Lower leg skin (tissue), 4 donors: Measurements from ENCODE around the gene ATF7IP2. TPM values are rescaled to one million over a fixed set of nuclear protein-coding genes. Genes with fewer than 3 reads are reported as not detected.

ENCODE experiments used
- DNase-seq, 2 donors: peaks; one replicate each; pipeline ENCODE4 v3.0.0-alpha.2; 2019; ENCODE audit warnings: low spot score in 2 of 2
- H3K4me3 ChIP-seq: fragments of 200-600 bp; sonication (generic); 2 replicates; pipeline ENCODE4 v1.5.1; 2017; ENCODE audit warnings: mild to moderate bottlenecking, low read depth; ENCODE audit not compliant: poor library complexity, severe bottlenecking
- POLR2A ChIP-seq, 2 donors: fragments of 450-650 bp; IDR thresholded peaks; one replicate each; pipeline ENCODE4 v1.6.1; 2016 to 2017; ENCODE audit warnings: antibody characterized with exemption in 2 of 2, mild to moderate bottlenecking in 1 of 2, moderate library complexity in 1 of 2
- WGBS, 2 donors: methylation state at CpG; one replicate each; pipeline ENCODE4 v1.1.5; 2018; 5-methylcytosine and 5-hydroxymethylcytosine counted together
- intact Hi-C: fragments of 100-400 bp; cut with DNase I; formaldehyde crosslinking; loops from one replicate; pipeline ENCODE4 v1.15.0; 2023; ENCODE audit warnings: low total_unique reads
- total RNA-seq, 4 donors: library from RNA; depleted of rRNA; stranded (reverse); fragments of >200 nt; gene quantifications; one replicate each; pipeline ENCODE4 v1.1.0, GENCODE V29; 2016
- TF ChIP-seq, protein P1 (sequence below), 3 donors: fragments of 450-650 bp; IDR thresholded peaks; one replicate each; pipeline ENCODE4 v1.5.1; 2016; ENCODE audit warnings: antibody characterized with exemption in 3 of 3, mild to moderate bottlenecking in 3 of 3, moderate library complexity in 2 of 3

The ATF7IP2 gene
- total RNA-seq, 4 donors from 2014 or later = 2.4 to 7.3 (median 3.4) TPM

DNA sequence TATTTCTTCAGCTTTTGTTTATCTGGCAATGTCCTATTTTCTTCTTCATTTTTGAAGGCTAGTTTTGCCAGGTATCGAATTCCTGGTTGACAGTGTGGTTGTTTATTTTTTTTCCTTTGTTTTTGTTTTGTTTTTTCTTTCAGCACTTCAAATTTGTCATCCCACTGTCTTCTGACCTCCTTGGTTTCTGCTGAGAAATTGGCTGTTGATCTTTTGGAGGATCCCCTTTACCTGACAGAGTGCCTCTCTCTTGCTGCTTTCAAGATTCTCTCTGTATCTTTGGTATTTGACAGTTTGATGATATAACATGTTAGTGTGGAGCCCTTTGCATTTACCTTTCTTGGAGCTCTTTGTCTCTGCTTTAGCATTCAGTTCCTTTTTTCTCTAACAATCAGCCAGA lies 9.6 kb upstream of the ATF7IP2 start:
- intact Hi-C loops = no loop called here
- TF ChIP-seq, protein P1, sequence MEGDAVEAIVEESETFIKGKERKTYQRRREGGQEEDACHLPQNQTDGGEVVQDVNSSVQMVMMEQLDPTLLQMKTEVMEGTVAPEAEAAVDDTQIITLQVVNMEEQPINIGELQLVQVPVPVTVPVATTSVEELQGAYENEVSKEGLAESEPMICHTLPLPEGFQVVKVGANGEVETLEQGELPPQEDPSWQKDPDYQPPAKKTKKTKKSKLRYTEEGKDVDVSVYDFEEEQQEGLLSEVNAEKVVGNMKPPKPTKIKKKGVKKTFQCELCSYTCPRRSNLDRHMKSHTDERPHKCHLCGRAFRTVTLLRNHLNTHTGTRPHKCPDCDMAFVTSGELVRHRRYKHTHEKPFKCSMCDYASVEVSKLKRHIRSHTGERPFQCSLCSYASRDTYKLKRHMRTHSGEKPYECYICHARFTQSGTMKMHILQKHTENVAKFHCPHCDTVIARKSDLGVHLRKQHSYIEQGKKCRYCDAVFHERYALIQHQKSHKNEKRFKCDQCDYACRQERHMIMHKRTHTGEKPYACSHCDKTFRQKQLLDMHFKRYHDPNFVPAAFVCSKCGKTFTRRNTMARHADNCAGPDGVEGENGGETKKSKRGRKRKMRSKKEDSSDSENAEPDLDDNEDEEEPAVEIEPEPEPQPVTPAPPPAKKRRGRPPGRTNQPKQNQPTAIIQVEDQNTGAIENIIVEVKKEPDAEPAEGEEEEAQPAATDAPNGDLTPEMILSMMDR (IDR thresholded peaks at IDR 0.05) = no peak
- no peak for TF ChIP-seq POLR2A (IDR thresholded peaks at IDR 0.05)
- no peak overlapping the region for H3K4me3 ChIP-seq

DNA sequence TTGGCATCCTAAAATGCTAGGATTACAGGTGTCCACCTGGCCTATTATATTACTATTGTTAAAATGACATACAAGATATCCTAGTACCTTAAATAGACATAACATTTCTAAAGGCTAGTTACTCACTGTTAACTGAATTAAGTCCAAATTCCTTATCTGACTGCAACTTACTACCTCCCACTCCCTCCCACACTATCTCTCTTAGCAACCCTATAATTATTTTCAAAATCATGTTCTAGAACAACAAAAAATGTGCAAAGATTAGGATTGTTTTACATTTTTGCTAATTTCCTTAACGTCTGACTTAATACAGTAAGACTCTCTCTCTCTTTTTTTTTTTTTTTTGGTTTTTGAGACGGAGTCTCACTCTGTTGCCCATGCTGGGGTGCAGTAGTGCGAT lies 2.2 kb upstream of the ATF7IP2 start:
- no peak for DNase-seq
- TF ChIP-seq, protein P1 (IDR thresholded peaks at IDR 0.05) = no peak
- intact Hi-C loops = no loop called here
- 71 to 80% methylated on average over 3 of the region's 3 CpGs for WGBS, 2 donors
- H3K4me3 ChIP-seq = no peak overlapping the region

More for the DNA sequence above, 9.6 kb upstream of the ATF7IP2 start:
- no peak for DNase-seq
- 94 to 100% methylated on average over 1 of the region's 1 CpG for WGBS, 2 donors

DNA sequence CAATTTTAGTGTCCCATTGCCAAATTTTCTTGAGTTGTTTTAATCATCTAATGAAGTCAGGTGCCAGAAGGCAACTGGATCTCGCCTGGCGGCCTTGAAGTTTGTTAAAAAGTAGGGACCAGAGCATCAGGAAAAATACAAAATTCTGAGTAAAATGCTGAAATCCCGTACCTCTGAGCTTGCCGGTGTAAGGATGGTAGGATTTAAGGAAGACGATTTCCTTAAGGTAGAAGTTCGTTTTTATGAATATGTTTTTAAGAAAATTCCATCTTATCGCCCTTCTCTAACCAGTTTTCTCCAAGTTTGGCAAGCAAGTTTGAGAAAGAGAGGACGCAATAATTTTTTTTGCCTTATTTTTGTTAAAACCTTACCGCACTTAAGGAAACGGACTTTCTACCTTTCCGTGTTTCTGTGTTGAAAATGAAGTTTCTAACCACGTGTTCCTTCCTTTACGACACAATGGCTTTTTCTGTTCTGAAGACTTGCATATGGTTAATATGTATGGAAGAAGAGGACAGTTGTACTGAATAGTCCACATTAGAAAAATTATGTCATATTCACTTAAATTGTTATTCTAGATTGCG lies 748 bp downstream of the ATF7IP2 start:
- peak overlapping the region; percentile 28 for H3K4me3 ChIP-seq
- TF ChIP-seq, protein P1 (IDR thresholded peaks at IDR 0.05) = no peak
- TF ChIP-seq POLR2A (IDR thresholded peaks at IDR 0.05) = no peak
- WGBS, 2 donors = 8 to 15% methylated on average over 14 of the region's 14 CpGs
- DNase-seq = no peak
- intact Hi-C loops = no loop called here

DNA sequence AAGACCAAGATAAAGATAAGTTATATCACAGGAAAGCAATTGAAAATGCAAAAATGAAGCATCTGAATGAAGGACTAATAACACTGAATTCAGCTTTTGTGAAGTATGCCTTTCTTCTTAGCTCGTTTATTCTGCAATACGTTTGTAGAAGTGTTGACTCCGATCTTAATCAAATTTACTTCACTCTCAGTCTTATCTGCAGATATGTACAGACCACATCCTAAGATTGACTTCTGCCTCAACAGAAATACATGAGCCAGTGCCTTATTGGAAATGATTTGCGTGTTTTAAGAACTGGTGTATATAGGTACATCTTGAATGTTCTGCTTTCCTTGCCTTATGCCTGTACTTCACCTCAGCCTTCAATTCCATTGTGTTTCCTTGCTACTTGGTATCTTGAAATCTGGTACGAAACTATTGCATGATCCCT lies 1.3 kb downstream of the ATF7IP2 start:
- DNase-seq = no peak
- WGBS, 2 donors = 79 to 84% methylated on average over 5 of the region's 5 CpGs
- H3K4me3 ChIP-seq = no peak overlapping the region
- TF ChIP-seq, protein P1 (IDR thresholded peaks at IDR 0.05) = no peak
- TF ChIP-seq POLR2A (IDR thresholded peaks at IDR 0.05) = no peak
- intact Hi-C loops = no loop called here

DNA sequence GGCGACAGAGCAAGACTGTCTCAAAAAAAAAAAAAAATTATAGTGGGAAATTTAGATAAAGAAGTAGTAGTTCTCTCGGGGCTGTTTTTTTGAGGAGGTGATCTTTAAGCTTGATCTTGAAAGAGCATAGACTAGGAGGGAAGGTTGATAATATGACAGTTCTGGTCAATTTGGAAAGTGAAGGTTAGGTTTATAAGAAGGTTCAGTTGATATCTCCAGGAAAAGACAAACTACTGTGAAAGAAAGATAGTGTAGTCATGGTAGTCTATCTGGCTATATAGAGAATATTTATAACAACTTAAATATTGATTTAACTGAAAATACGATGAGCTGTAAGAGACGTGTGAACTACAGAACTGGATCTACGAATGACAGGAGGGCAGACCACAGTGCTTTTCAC lies 3.1 kb downstream of the ATF7IP2 start:
- no peak overlapping the region for H3K4me3 ChIP-seq
- intact Hi-C loops = no loop called here
- 75 to 92% methylated on average over 5 of the region's 5 CpGs for WGBS, 2 donors
- no peak for DNase-seq
- TF ChIP-seq, protein P1 (IDR thresholded peaks at IDR 0.05) = no peak
- TF ChIP-seq POLR2A (IDR thresholded peaks at IDR 0.05) = no peak

DNA sequence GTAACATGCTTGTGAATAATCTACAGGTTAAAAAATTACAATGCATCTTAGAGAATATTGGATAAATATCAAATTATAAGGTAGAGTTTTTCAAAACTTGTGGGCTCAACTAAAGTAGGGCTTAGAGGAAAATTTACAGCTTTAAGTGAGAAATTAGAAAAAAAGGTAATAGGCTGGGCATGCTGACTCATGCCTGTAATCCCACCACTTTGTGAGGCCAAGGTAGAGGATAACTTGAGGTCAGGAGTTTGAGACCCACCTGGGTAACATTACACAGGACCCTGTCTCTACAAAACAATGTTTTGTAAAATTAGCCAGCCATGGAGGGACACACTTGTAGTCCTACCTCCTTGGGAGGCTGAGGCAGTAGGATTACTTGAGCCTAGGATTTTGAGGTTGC lies 4.5 kb downstream of the ATF7IP2 start:
- intact Hi-C loops = no loop called here
- no peak overlapping the region for H3K4me3 ChIP-seq
- no peak for DNase-seq
- TF ChIP-seq, protein P1 (IDR thresholded peaks at IDR 0.05) = no peak
- TF ChIP-seq POLR2A (IDR thresholded peaks at IDR 0.05) = no peak
